Memory B cell (primary cell): Measurements from ENCODE around the gene GGA1.
"Not testable (repeated sequence)": the region's sequence is repeated elsewhere in the genome, so short reads cannot be mapped to it uniquely, and the experiment has no call there.

Experiments used
- ATAC-seq: fragments of 150-1000 bp; cut with Tn5 transposase; 2 replicates; pipeline ENCODE4 v1.10.0; 2021; ENCODE audit warnings: low read depth, mild to moderate bottlenecking, moderate library complexity
- DNase-seq, 2 donors: peaks; one replicate each; pipeline ENCODE4 v3.0.0; 2022; ENCODE audit warnings: low spot score in 2 of 2
- H3K27ac Mint-ChIP-seq: one replicate; pipeline ENCODE4 v1.8.0; 2022; ENCODE audit warnings: mild to moderate bottlenecking, moderate library complexity, mixed read lengths
- H3K27me3 Mint-ChIP-seq: one replicate; pipeline ENCODE4 v1.8.0; 2022; ENCODE audit warnings: mixed read lengths
- H3K36me3 Mint-ChIP-seq: one replicate; pipeline ENCODE4 v1.8.0; 2022; ENCODE audit warnings: mild to moderate bottlenecking, mixed read lengths
- H3K4me1 Mint-ChIP-seq: one replicate; pipeline ENCODE4 v1.8.0; 2022; ENCODE audit warnings: mixed read lengths
- H3K4me3 Mint-ChIP-seq: one replicate; pipeline ENCODE4 v1.8.0; 2022; ENCODE audit warnings: mild to moderate bottlenecking, moderate library complexity, mixed read lengths
- H3K9me3 Mint-ChIP-seq: one replicate; pipeline ENCODE4 v1.8.0; 2022; ENCODE audit warnings: mixed read lengths

The GGA1 gene

GRCh38 chr22:37654563-37655251 lies 46.1 kb downstream of the GGA1 start:
- no peaks in the 10 kb centered on the region for H3K9me3 Mint-ChIP-seq

GRCh38 chr22:37655252-37655563 lies 46.6 kb downstream of the GGA1 start:
- ATAC-seq (no peak), DNase-seq (no peak)
- Mint-ChIP-seq H3K27me3 (no peaks in the 10 kb centered on the region), H3K4me3 (no peak overlapping the region), H3K9me3 (no peaks in the 10 kb centered on the region), H3K27ac (no peak overlapping the region), H3K4me1 (peaks cover 19% of the 10 kb centered on the region), H3K36me3 (peaks cover 16% of the 10 kb centered on the region)

More at GRCh38 chr22:37654563-37655251, 46.1 kb downstream of the GGA1 start:
- H3K4me1 Mint-ChIP-seq: peaks cover 14% of the 10 kb centered on the region
- DNase-seq: no peak
- no peak overlapping the region for H3K4me3 Mint-ChIP-seq
- no peaks in the 10 kb centered on the region for H3K27me3 Mint-ChIP-seq
- ATAC-seq: no peak
- H3K27ac Mint-ChIP-seq: no peak overlapping the region
- peaks cover 16% of the 10 kb centered on the region for H3K36me3 Mint-ChIP-seq

GRCh38 chr22:37656583-37656982 lies 47.9 kb downstream of the GGA1 start:
- not testable (repeated sequence) for H3K9me3 Mint-ChIP-seq, ATAC-seq, H3K27me3 Mint-ChIP-seq, DNase-seq, H3K4me3 Mint-ChIP-seq, H3K27ac Mint-ChIP-seq
- Mint-ChIP-seq H3K36me3 (peaks cover 15% of the 10 kb centered on the region), H3K4me1 (peaks cover 33% of the 10 kb centered on the region)

- H3K27ac Mint-ChIP-seq: peak overlapping the region; percentile 93
- H3K4me1 Mint-ChIP-seq: peaks cover 40% of the 10 kb centered on the region
- H3K27me3 Mint-ChIP-seq: no peaks in the 10 kb centered on the region
- H3K4me3 Mint-ChIP-seq: peak overlapping the region; percentile 92
- H3K36me3 Mint-ChIP-seq: peaks cover 9% of the 10 kb centered on the region
- H3K9me3 Mint-ChIP-seq: no peaks in the 10 kb centered on the region
- no peak for DNase-seq
- no peak for ATAC-seq
These were observed 49.0 kb downstream of the GGA1 start for GRCh38 chr22:37657590-37658132.

- Mint-ChIP-seq H3K27ac (peak within 1 kb of the TSS; percentile 94), H3K36me3 (peaks cover 4% of the 10 kb centered on the region), H3K9me3 (no peaks in the 10 kb centered on the region), H3K4me1 (peaks cover 40% of the 10 kb centered on the region), H3K4me3 (peak within 1 kb of the TSS; percentile 92), H3K27me3 (no peaks in the 10 kb centered on the region)
- DNase-seq (peak; percentile 92 to 96), ATAC-seq (peak; percentile 83)
These were observed 49.8 kb downstream of the GGA1 start, which contains the start of gene PDXP for GRCh38 chr22:37658133-37659065. Gene PDXP, plus strand, starts transcription at chr22:37658723. Its CDS starts 60 bp downstream, at chr22:37658783.

- ATAC-seq: peak; percentile 7
- peak overlapping the region; percentile 86 for H3K4me3 Mint-ChIP-seq
- H3K27me3 Mint-ChIP-seq: no peaks in the 10 kb centered on the region
- DNase-seq: peak; percentile 42 to 63
- no peaks in the 10 kb centered on the region for H3K9me3 Mint-ChIP-seq
- H3K27ac Mint-ChIP-seq: peak overlapping the region; percentile 94
- peaks cover 40% of the 10 kb centered on the region for H3K4me1 Mint-ChIP-seq
- H3K36me3 Mint-ChIP-seq: peaks cover 2% of the 10 kb centered on the region
These were observed 50.6 kb downstream of the GGA1 start for GRCh38 chr22:37659066-37659896.

- peak overlapping the region; percentile 86 for H3K4me3 Mint-ChIP-seq
- DNase-seq (no peak), ATAC-seq (no peak)
- no peaks in the 10 kb centered on the region for H3K9me3 Mint-ChIP-seq
- H3K4me1 Mint-ChIP-seq: peaks cover 40% of the 10 kb centered on the region
- peak overlapping the region; percentile 94 for H3K27ac Mint-ChIP-seq
- peaks cover 2% of the 10 kb centered on the region for H3K36me3 Mint-ChIP-seq
- no peaks in the 10 kb centered on the region for H3K27me3 Mint-ChIP-seq
These were observed 51.5 kb downstream of the GGA1 start for GRCh38 chr22:37659897-37660708.

GRCh38 chr22:37660709-37661045 lies 52.0 kb downstream of the GGA1 start:
- ATAC-seq: no peak
- Mint-ChIP-seq H3K9me3 (no peaks in the 10 kb centered on the region), H3K27ac (peak overlapping the region; percentile 94), H3K27me3 (no peaks in the 10 kb centered on the region), H3K4me3 (peak overlapping the region; percentile 86), H3K4me1 (peaks cover 40% of the 10 kb centered on the region), H3K36me3 (peaks cover 2% of the 10 kb centered on the region)
- DNase-seq: no peak

- Mint-ChIP-seq H3K27ac (peak overlapping the region; percentile 94), H3K27me3 (no peaks in the 10 kb centered on the region), H3K36me3 (peaks cover 4% of the 10 kb centered on the region), H3K4me1 (peaks cover 40% of the 10 kb centered on the region), H3K9me3 (no peaks in the 10 kb centered on the region), H3K4me3 (peak overlapping the region; percentile 86)
- DNase-seq: no peak
- peak; percentile 16 for ATAC-seq
These were observed 52.7 kb downstream of the GGA1 start for GRCh38 chr22:37661160-37661924.

GRCh38 chr22:37662039-37662438 lies 53.4 kb downstream of the GGA1 start:
- Mint-ChIP-seq H3K27ac (peak overlapping the region; percentile 94), H3K36me3 (peaks cover 8% of the 10 kb centered on the region), H3K27me3 (no peaks in the 10 kb centered on the region), H3K4me1 (peaks cover 40% of the 10 kb centered on the region), H3K4me3 (peak overlapping the region; percentile 36), H3K9me3 (no peaks in the 10 kb centered on the region)
- no peak for ATAC-seq
- DNase-seq: no peak

- DNase-seq (no peak), ATAC-seq (no peak)
- H3K4me1 Mint-ChIP-seq: peaks cover 33% of the 10 kb centered on the region
- no peaks in the 10 kb centered on the region for H3K9me3 Mint-ChIP-seq
- peaks cover 8% of the 10 kb centered on the region for H3K36me3 Mint-ChIP-seq
- no peak overlapping the region for H3K4me3 Mint-ChIP-seq
- H3K27ac Mint-ChIP-seq: peak overlapping the region; percentile 38
- H3K27me3 Mint-ChIP-seq: no peaks in the 10 kb centered on the region
These were observed 55.0 kb downstream of the GGA1 start for GRCh38 chr22:37663521-37664140.
